Glomerular visceral epithelial cell (primary cell): ENCODE measurements around the gene FASTKD3.
"Not testable (repeated sequence)": the region's sequence is repeated elsewhere in the genome, so short reads cannot be mapped to it uniquely, and the experiment has no call there.

Experiments used
- DNase-seq: peaks from one replicate; pipeline ENCODE4 v3.0.0-alpha.2; 2016; ENCODE audit errors: extremely low spot score

FASTKD3 gene, protein sequence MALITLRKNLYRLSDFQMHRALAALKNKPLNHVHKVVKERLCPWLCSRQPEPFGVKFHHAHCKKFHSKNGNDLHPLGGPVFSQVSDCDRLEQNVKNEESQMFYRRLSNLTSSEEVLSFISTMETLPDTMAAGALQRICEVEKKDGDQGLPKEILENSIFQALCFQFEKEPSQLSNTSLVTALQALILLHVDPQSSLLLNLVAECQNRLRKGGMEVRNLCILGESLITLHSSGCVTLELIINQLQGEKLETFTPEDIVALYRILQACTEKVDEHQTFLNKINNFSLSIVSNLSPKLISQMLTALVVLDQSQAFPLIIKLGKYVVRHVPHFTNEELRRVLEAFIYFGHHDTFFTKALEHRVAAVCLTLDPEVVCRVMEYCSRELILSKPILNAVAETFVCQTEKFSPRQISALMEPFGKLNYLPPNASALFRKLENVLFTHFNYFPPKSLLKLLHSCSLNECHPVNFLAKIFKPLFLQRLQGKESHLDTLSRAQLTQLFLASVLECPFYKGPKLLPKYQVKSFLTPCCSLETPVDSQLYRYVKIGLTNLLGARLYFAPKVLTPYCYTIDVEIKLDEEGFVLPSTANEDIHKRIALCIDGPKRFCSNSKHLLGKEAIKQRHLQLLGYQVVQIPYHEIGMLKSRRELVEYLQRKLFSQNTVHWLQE

GRCh38 chr5:7868773-7869473, at the start of gene FASTKD3, which contains the start of gene MTRR:
FASTKD3 (minus strand) TSS chr5:7869031; CDS start chr5:7868083, 948 bp downstream.
MTRR (plus strand) TSS chr5:7869148; CDS start chr5:7870795, 1,647 bp downstream.
- DNase-seq: peak; percentile 94

DNA sequence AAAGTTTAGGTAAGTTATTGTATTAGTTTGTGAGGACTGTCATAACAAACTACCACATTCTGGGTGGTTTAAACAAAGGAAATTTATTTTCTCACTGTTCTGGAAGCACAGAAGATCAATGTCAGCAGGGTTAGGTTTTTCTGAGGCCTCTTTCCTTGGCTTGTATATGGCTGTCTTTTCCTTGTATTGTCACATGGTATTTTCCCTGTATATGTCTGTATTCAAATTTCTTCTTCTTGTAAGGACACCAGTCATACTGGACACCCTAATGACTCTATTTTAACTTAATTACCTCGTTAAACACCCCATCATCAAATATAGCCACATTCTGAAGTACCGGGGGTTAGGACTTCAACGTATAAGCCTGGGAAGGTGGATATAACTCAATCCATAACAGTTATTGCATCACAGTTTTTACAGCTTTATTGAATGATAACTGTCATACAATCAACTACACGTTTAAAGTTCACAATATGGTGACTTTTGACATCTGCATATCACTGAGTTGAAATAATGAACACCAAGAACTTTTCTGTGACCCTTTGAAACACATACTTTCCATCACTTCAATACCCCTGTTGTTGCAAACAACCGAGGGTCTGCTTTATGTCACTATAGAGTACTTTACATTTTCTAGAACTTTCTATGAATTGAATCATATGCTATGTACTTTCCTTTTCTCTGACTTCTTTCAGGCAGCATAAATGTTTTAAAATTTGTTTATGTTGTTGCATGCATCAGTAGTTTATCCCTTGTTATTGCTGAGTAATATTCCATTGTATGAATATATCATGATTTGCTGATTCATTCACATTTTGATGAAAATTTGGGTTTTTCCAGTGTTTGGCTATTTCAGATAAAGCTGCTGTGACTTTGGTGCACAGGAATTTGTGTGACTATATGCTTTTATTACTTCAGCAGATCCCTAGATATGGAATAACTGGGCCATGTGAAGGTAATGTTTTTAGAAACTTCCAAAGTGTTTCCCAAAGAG, 48.6 kb upstream of the FASTKD3 start:
- DNase-seq: no peak

- DNase-seq: no peak
Measured at GRCh38 chr5:7916171-7916804, 47.5 kb upstream of the FASTKD3 start.

DNA sequence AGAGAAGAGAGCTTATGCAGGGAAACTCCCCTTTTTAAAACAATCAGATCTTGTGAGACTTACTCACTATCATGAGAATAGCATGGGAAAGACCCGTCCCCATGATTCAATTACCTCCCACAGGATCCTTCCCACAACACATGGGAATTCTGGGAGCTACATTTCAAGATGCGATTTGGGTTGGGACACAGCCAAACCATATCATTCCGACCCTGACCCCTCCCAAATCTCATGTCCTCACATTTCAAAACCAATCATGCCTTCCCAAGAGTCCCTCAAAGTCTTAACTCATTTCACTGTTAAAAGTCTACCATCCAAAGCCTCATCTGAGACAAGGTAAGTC, 42.6 kb upstream of the FASTKD3 start:
- DNase-seq: not testable (repeated sequence)

DNA sequence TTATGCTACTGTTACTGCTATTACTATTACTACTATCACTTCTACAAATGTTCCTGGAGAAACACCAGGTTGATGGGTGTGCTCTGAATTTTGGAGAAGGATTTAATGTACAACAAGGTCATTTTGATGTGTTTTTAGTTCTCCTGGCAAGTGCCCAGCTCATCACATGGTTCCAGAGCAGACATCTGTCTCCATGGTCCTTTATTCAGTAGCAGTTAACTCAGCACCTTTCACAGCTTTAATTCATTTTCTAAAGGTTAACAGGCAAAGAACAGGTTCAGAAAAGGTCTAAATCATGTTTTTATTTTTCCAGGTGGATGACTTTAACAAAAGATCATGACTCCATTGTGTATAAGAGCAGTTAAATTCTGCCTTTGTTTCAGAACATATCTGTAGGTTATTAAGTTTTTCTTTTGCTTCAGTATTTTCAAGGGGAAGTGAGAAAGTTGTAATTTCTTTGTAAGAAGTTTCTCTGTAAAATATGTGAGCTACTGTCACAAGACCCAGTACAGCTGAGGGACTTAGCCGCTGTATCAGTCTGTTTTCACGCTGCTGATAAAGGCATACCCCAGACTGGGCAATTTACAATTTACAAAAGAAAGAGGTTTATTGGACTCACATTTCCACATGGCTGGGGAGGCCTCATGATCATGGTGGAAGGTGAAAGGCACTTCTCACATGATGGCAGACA, 42.1 kb upstream of the FASTKD3 start:
- DNase-seq: no peak

DNA sequence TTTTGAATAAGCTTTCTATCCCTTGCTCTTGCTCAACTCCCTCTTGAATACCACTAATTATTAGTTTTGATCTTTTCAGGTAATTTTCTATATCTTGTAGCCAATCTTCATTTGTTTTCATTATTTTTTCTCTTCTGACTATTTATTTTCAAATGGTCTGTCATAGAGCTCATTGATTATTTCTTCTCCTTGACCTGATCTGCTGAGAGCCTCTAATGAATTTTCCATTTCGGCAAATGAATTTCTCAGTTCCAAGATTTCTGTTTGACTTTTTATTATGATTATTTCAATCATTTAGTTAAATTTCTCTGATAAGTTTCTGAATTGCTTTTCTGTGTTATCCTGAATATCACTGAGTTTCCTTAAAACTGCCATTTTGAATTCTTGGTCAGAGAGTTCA, 39.5 kb upstream of the FASTKD3 start:
- no peak for DNase-seq

DNA sequence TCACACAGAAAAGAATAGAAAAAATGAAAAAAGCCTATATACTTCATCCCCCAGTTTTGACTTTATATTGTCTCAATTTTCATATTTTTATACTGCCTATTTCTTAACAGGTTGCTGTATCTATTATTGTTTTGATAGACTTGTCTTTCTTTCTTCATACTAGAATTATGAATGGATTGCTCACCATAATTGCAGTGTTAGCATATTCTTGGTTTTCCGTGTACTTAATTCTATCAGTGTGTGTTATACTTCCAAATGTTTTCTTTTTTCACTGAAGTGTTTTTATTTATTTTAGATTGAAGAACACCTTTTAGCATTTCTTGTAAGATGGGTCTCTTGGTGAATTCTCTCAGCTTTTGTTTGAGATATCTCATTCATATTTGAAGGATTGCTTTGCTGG, 38.8 kb upstream of the FASTKD3 start:
- DNase-seq: no peak

- peak; percentile 50 for DNase-seq
Measured at GRCh38 chr5:7904170-7904569, 35.3 kb upstream of the FASTKD3 start.

DNA sequence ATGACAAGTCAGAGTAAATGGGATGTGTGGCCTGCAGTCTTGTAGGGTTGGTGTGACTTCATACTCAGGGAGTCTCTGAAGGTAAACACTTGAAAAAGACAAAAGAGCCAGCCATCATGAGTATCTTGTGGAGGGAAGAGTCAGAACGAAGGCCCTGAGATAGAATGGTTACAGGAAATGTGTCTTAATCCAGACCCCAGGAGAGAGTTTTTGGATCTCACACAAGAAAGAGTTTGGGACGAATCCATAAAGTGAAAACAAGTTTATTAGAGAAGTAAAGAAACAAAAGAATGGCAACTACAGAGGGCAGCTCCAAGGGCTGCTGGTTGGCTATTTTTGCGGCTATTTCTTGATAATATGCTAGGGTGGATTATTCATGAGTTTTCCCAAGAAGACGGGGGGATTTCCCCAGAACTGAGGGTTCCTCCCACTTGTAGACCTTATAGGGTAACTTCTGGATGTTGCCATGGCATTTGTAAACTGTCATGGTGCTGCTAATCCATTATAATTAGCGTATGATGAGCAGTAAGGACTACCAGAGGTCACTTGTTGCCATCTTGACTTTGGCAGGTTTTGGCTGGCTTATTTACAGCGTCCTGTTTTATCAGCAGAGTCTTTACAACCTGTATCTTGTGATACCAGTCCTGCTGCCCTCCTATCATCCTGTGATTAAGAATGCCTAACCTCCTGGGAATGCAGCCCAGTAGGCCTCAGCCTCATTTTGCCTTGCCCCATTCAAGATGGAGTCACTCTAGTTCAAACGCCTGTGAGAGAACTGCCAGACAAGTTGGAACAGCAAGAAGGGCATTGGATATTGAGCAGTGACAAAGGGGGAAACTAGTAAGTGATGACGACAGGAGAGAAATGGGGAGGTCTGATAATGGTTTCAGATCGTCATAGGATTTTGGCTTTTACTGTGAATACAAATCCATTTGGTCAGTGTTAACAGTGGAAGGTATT, 34.1 kb upstream of the FASTKD3 start:
- no peak for DNase-seq

- no peak for DNase-seq
Measured at GRCh38 chr5:7902201-7902600, 33.4 kb upstream of the FASTKD3 start.

- peak; percentile 24 for DNase-seq
Measured at GRCh38 chr5:7897014-7897600, 28.3 kb upstream of the FASTKD3 start.

GRCh38 chr5:7894860-7895259, 26.0 kb upstream of the FASTKD3 start:
- DNase-seq: no peak

- no peak for DNase-seq
Measured at GRCh38 chr5:7894439-7894838, 25.6 kb upstream of the FASTKD3 start.

DNA sequence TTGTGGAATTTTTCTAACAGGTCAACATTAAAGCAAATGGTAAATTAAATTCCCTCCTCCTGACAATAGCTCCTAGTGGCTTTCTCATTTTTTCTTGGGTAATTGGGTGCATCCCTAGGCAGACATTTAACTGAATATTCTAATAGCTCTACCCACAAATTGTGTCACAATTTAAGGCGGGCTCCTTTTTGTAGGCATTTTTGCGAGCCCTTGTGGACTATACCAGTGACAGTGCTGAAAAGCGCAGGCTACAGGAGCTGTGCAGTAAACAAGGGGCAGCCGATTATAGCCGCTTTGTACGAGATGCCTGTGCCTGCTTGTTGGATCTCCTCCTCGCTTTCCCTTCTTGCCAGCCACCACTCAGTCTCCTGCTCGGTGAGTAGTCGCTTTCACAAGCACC, 20.1 kb upstream of the FASTKD3 start:
- no peak for DNase-seq

GRCh38 chr5:7886849-7887475, 18.1 kb upstream of the FASTKD3 start:
- DNase-seq: peak; percentile 51

GRCh38 chr5:7884491-7885267, 15.8 kb upstream of the FASTKD3 start:
- DNase-seq: no peak

- DNase-seq: no peak
Measured at GRCh38 chr5:7882926-7883325, 14.1 kb upstream of the FASTKD3 start.

GRCh38 chr5:7881816-7882215, 13.0 kb upstream of the FASTKD3 start:
- no peak for DNase-seq
